ENCODE results near the gene P3H4.

- TF ChIP-seq CTCF (IDR thresholded peaks at IDR 0.05) (no peak), POLR2AphosphoS5 (IDR thresholded peaks at IDR 0.05) (peak; percentile 58 to 74), POLR2A (IDR thresholded peaks at IDR 0.05; ENCODE audit: low read depth) (no peak), EP300 (IDR thresholded peaks at IDR 0.05) (no peak)
Observed at GRCh38 chr17:41835800-41836549, 24.2 kb upstream of the P3H4 start, which contains the start of gene NT5C3B.

All from esophagus muscularis mucosa (tissue), 4 donors.